Raji (cell line): ENCODE measurements around the gene FCRL4.

Source experiments
- POLR2A ChIP-seq: IDR thresholded peaks from 2 replicates; pipeline ENCODE4 v1.6.1; 2011; ENCODE audit warnings: low read depth, low read length, control low read depth; ENCODE audit not compliant: insufficient read depth

FCRL4 gene

GRCh38 chr1:157575744-157576143 lies 22.1 kb downstream of the FCRL4 start:
- TF ChIP-seq POLR2A = no peak

GRCh38 chr1:157574836-157575235 lies 23.0 kb downstream of the FCRL4 start:
- no peak for TF ChIP-seq POLR2A

GRCh38 chr1:157566484-157567300 lies 31.2 kb downstream of the FCRL4 start:
- TF ChIP-seq POLR2A = no peak

- TF ChIP-seq POLR2A = no peak
These were observed 35.4 kb downstream of the FCRL4 start for GRCh38 chr1:157562515-157562914.

GRCh38 chr1:157558119-157558518 lies 39.8 kb downstream of the FCRL4 start:
- no peak for TF ChIP-seq POLR2A

DNA sequence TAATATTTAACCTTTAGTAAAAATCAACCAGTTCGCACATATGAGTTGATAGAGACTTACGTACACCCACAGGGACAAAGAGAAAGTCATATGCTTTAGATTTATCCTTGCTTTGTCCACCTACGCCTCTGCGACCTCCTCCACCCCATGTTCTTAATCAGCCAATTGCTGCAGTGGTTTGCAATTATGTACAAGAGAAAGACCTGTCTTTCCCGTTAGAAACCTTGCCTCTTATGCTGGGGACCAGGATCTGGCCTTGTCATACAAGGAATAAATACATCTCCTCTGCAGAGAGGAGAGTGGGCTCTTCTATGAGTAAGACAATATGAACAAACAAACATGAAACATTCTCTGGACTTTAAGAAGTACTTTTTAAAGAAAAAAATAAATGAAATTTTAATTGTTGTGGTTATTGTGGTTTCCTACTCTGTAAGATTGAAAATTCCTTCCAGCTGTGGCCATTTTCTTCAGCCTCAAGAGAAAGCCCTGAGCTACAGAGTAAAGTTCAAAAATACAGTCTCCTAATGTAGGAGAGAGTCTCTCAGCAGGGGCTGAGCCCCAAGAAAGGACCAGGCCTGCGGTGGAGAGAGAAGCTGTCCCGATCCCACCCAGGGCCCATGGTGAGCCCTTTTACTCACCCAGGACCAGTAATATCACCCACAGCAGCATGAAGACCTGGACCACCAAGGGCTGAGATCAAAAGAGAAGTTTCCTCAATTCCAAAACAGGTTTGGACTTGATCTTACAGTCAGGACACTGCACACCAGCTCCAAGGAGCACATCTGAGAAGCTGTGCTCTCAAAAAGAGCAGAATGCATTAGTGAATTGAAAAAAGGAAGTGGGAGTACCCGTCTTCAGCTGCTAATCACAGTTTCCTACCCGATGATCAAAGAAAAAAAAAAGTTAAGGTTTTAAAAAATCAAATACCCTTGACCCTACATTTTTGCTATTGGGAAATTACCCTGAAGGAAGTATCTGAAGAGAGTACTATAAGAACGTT lies 45.9 kb downstream of the FCRL4 start, which contains the start of gene FCRL5:
Gene FCRL5 (minus strand): TSS at position 822 of the 1,000 bp plus-strand sequence. CDS start 153 bp downstream, at position 669.
- no peak for TF ChIP-seq POLR2A

GRCh38 chr1:157542676-157543075 lies 55.2 kb downstream of the FCRL4 start:
- TF ChIP-seq POLR2A = no peak

DNA sequence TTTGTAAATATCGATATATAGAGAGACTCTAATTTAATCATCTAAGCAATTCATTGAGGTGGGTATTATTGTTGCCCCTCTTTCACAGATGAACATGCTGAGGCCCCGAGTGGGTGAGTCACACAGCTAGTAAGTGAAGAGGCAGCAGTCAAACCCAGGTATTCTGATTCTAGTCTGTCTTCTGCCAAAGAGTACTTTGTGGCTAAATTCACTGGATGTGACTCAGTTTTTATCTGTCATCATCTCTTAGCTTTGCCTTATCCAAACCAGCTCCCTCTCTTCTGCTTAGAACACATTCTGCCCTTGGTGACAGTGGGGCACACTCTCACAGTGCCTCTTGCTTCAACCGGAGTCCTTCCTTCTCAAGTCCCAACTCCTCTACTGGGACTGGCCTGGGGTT lies 57.0 kb downstream of the FCRL4 start:
- TF ChIP-seq POLR2A = no peak

DNA sequence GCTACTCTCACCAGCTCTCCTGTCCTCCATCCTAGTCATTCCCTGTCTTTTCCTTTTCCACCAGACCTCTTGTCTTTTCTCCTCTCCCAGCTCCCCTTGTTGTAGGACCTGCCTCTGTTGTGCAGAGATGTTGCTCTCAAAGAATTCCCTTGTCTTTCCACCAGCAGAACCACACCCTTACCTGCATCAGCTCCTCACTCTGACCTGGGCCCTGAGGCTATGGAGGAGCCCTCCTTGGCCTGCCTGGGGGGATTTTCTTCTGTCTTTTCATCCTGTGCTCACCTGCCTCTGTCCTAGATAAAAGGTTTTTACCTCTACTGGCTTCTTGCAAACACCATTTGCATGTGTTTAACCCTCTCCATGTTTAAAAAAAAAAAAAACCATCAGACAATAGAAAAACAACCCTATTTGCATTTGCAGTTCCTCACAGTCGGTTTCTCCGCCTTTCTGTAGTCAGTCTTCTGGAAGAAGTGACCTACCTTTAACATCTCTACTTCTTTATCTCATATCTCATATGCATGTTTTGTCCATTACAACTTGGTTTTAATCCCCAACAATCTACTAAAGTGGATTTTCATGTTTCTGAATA lies 57.6 kb downstream of the FCRL4 start:
- no peak for TF ChIP-seq POLR2A

- TF ChIP-seq POLR2A = no peak
These were observed 58.3 kb downstream of the FCRL4 start for GRCh38 chr1:157539568-157539967.

DNA sequence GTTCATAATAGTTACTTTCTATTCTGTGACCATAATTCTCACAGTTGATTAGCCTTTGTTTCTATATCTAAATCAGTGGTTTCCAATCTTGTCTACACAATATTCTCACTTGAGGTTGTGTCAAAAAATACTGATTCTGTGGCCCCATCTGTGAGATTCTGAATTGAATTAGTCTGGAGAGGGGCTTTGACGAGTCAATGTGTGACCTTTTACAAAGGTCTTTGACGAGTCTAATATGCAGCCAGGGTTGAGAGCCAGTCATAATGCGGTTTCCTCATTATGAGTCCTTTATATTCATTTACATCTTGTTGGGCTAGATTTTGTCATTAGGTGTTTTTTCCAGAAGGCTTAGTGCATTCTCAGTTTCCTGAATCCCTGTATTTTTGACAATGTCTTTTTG lies 65.3 kb downstream of the FCRL4 start:
- TF ChIP-seq POLR2A = no peak

- no peak for TF ChIP-seq POLR2A
These were observed 74.0 kb downstream of the FCRL4 start for GRCh38 chr1:157523774-157524493.
